ENCODE data around the gene GALNT13. TPM values are rescaled to one million over a fixed set of nuclear protein-coding genes. Genes with fewer than 3 reads are reported as not detected.
A peak's percentile ranks its signal among the peaks of the same experiment; 100 is the strongest.

Gene GALNT13
- polyA plus RNA-seq, 3 donors: not detected

DNA sequence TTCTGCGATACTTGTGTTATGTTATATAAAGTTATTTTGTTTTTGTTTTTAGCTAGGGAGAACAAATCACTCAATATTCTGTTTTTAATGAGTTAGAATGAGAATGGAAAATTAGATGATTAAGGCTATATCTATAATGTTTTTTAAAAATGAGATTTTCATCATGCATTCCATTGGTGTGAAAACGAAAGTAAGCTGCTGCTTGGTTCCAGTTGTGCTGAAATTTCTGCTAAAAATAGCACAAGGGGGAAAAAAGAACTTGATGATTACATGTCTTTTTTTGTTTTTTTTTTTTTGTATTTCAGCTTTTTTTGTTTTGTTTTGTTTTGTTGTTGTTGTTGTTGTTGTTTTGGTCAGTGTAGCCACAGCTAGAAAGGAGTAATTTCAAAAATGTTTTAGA lies 584.1 kb downstream of the GALNT13 start:
- H3K9me3 ChIP-seq (replicated peaks in 1 of 2; ENCODE audit: control insufficient read depth in 1 of 2, insufficient read depth in 1 of 2, low read length in 2 of 2): no peaks in the 10 kb centered on the region
- H3K4me2 ChIP-seq (replicated peaks; ENCODE audit: extremely low read depth, low read length, poor library complexity, severe bottlenecking): peak overlapping the region; percentile 53
- H3K9ac ChIP-seq (ENCODE audit: insufficient read depth, low read length, poor library complexity, severe bottlenecking): no peak overlapping the region
- no peaks in the 10 kb centered on the region for H3K27me3 ChIP-seq (ENCODE audit: control insufficient read depth in 2 of 2, insufficient read depth in 2 of 2, low read length in 2 of 2)
- Mint-ChIP-seq H3K4me1 (peaks cover 6% of the 10 kb centered on the region), H3K27me3 (ENCODE audit: low read depth in 3 of 3) (peaks cover 0 to 2% (median 0%) of the 10 kb centered on the region in 3 donors), H3K4me3 (peak overlapping the region; percentile 18 to 86), H3K9me3 (no peaks in the 10 kb centered on the region), H3K27ac (peak overlapping the region in 3 of 7 donors; percentile 9 to 66 (median 27)), H3K36me3 (no peaks in the 10 kb centered on the region)
- H3K36me3 ChIP-seq (replicated peaks in 1 of 2; ENCODE audit: control insufficient read depth in 1 of 2, insufficient read depth in 2 of 2, low read length in 2 of 2): no peaks in the 10 kb centered on the region
- 0% methylated on average over 1 of the region's 2 CpGs for WGBS (ENCODE audit: insufficient coverage)
- intact Hi-C loops (cut with micrococcal nuclease): no loop called here
- no peak overlapping the region for H3K27ac ChIP-seq (ENCODE audit: low read depth in 1 of 2, low read length in 2 of 2)
- H3K79me2 ChIP-seq (ENCODE audit: insufficient read depth, low read length): no peaks in the 10 kb centered on the region
- no peak overlapping the region for H2AFZ ChIP-seq (ENCODE audit: insufficient read depth, low read depth, low read length, poor library complexity, severe bottlenecking)
- H3K4me1 ChIP-seq (ENCODE audit: control insufficient read depth in 1 of 2, insufficient read depth in 2 of 2, low read length in 2 of 2): no peaks in the 10 kb centered on the region
- H3K4me3 ChIP-seq (replicated peaks in 1 of 3; ENCODE audit: low read depth in 2 of 3, low read length in 3 of 3): peak overlapping the region in 2 of 3 experiments; percentile 31 to 49
- DNase-seq: no peak
- TF ChIP-seq, protein P1, sequence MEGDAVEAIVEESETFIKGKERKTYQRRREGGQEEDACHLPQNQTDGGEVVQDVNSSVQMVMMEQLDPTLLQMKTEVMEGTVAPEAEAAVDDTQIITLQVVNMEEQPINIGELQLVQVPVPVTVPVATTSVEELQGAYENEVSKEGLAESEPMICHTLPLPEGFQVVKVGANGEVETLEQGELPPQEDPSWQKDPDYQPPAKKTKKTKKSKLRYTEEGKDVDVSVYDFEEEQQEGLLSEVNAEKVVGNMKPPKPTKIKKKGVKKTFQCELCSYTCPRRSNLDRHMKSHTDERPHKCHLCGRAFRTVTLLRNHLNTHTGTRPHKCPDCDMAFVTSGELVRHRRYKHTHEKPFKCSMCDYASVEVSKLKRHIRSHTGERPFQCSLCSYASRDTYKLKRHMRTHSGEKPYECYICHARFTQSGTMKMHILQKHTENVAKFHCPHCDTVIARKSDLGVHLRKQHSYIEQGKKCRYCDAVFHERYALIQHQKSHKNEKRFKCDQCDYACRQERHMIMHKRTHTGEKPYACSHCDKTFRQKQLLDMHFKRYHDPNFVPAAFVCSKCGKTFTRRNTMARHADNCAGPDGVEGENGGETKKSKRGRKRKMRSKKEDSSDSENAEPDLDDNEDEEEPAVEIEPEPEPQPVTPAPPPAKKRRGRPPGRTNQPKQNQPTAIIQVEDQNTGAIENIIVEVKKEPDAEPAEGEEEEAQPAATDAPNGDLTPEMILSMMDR (IDR thresholded peaks at IDR 0.05): no peak
- H4K20me1 ChIP-seq (ENCODE audit: insufficient read depth, low read length): no peaks in the 10 kb centered on the region

DNA sequence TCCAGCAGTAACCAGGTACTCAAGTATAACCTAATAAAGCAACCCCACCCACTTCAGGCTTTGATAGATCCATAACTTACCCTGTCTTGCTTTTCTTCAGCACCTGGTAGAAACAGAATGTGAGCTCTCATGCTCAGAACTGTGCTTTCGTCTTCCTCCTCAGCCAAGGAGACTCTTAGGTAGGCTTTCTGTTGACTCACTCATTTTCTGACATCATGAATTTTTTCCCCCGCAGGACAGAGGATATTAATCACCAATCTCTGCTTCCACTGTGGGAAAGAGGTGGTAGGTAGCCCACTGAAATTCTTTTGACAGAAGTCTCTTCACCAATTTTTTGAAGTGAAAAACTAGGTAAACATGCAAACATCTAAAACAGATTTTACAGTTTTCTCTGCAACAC lies 585.6 kb downstream of the GALNT13 start:
- Histone ChIP-seq H3K9me3 (replicated peaks in 1 of 2; ENCODE audit: control insufficient read depth in 1 of 2, insufficient read depth in 1 of 2, low read length in 2 of 2) (no peaks in the 10 kb centered on the region), H3K79me2 (ENCODE audit: insufficient read depth, low read length) (no peaks in the 10 kb centered on the region), H4K20me1 (ENCODE audit: insufficient read depth, low read length) (no peaks in the 10 kb centered on the region), H3K27me3 (ENCODE audit: control insufficient read depth in 2 of 2, insufficient read depth in 2 of 2, low read length in 2 of 2) (no peaks in the 10 kb centered on the region), H3K27ac (ENCODE audit: low read depth in 1 of 2, low read length in 2 of 2) (no peak overlapping the region), H3K4me2 (replicated peaks; ENCODE audit: extremely low read depth, low read length, poor library complexity, severe bottlenecking) (no peak overlapping the region), H2AFZ (ENCODE audit: insufficient read depth, low read depth, low read length, poor library complexity, severe bottlenecking) (no peak overlapping the region), H3K36me3 (replicated peaks in 1 of 2; ENCODE audit: control insufficient read depth in 1 of 2, insufficient read depth in 2 of 2, low read length in 2 of 2) (no peaks in the 10 kb centered on the region), H3K4me3 (replicated peaks in 1 of 3; ENCODE audit: low read depth in 2 of 3, low read length in 3 of 3) (no peak overlapping the region), H3K9ac (ENCODE audit: insufficient read depth, low read length, poor library complexity, severe bottlenecking) (no peak overlapping the region), H3K4me1 (ENCODE audit: control insufficient read depth in 1 of 2, insufficient read depth in 2 of 2, low read length in 2 of 2) (no peaks in the 10 kb centered on the region)
- 100% methylated on average over 1 of the region's 2 CpGs for WGBS (ENCODE audit: insufficient coverage)
- no peaks in the 10 kb centered on the region for H3K9me3 Mint-ChIP-seq
- intact Hi-C loops (cut with micrococcal nuclease): no loop called here
- H3K4me3 Mint-ChIP-seq: no peak overlapping the region
- no peak for DNase-seq
- H3K36me3 Mint-ChIP-seq: no peaks in the 10 kb centered on the region
- peaks cover 0 to 2% (median 0%) of the 10 kb centered on the region in 3 donors for H3K27me3 Mint-ChIP-seq (ENCODE audit: low read depth in 3 of 3)
- H3K4me1 Mint-ChIP-seq: peaks cover 6% of the 10 kb centered on the region
- TF ChIP-seq, protein P1 (IDR thresholded peaks at IDR 0.05): no peak
- no peak overlapping the region for H3K27ac Mint-ChIP-seq

Data from CD14-positive monocyte (primary cell).